Heart left ventricle (tissue), 16 donors: ENCODE results near the gene TBL1X. TPM values are rescaled to one million over a fixed set of nuclear protein-coding genes. Genes with fewer than 3 reads are reported as not detected.
A peak's percentile ranks its signal among the peaks of the same experiment; 100 is the strongest.

Source experiments
- ATAC-seq, 4 donors: fragments of 200-7000 bp; cut with Tn5 transposase; one replicate each; pipeline ENCODE4 v1.9.1; 2020 to 2022; ENCODE audit warnings: moderate library complexity in 4 of 4, mild to moderate bottlenecking in 3 of 4, moderate number of reproducible peaks in 1 of 4
- DNase-seq, 5 donors: peaks; one replicate each; pipeline ENCODE4 v3.0.0-alpha.2; 2020
- H3K27ac ChIP-seq, 12 donors: fragments of 200-600 bp; sonication (generic) in 4 of 12; one replicate each; pipeline versions ENCODE4 v1.5.0 to v1.8.0; 2016 to 2022; ENCODE audit warnings: mild to moderate bottlenecking in 2 of 12
- H3K27me3 ChIP-seq, 9 donors: fragments of 200-600 bp; sonication (generic) in 2 of 9; one replicate each; pipeline versions ENCODE4 v1.5.1 to v1.8.0; 2016 to 2022; ENCODE audit warnings: mild to moderate bottlenecking in 3 of 9
- H3K36me3 ChIP-seq, 9 donors: fragments of 200-600 bp; sonication (generic) in 2 of 9; one replicate each; pipeline versions ENCODE4 v1.5.0 to v1.8.0; 2018 to 2022; ENCODE audit warnings: mild to moderate bottlenecking in 2 of 9
- H3K4me1 ChIP-seq, 12 donors: fragments of 200-600 bp; sonication (generic) in 4 of 12; one replicate each; pipeline versions ENCODE4 v1.5.0 to v1.8.0; 2016 to 2022; ENCODE audit warnings: mild to moderate bottlenecking in 3 of 12
- H3K4me3 ChIP-seq, 12 donors: fragments of 200-600 bp; sonication (generic) in 4 of 12; one replicate each; pipeline versions ENCODE4 v1.5.0 to v1.8.0; 2017 to 2022; ENCODE audit warnings: mild to moderate bottlenecking in 9 of 12, moderate library complexity in 4 of 12
- H3K9me3 ChIP-seq, 12 donors: fragments of 200-600 bp; sonication (generic) in 4 of 12; one replicate each; pipeline versions ENCODE4 v1.5.0 to v1.8.0; 2016 to 2022; ENCODE audit warnings: mild to moderate bottlenecking in 1 of 12
- CTCF ChIP-seq, 12 donors: fragments of 200-600 bp; sonication (generic) in 4 of 12; IDR thresholded peaks; one replicate each; pipeline versions ENCODE4 v1.5.0 to v1.8.0; 2018 to 2022; ENCODE audit warnings: antibody characterized with exemption in 12 of 12, mild to moderate bottlenecking in 5 of 12
- POLR2A ChIP-seq, 2 donors: fragments of 450-650 bp; IDR thresholded peaks; one replicate each; pipeline ENCODE4 v1.6.1; 2017; ENCODE audit warnings: antibody characterized with exemption in 2 of 2, mild to moderate bottlenecking in 2 of 2, moderate library complexity in 2 of 2
- WGBS, 4 donors: extraction: QIAGEN DNeasy Blood & Tissue Kit in 2 of 4; methylation state at CpG; one replicate each; pipeline versions ENCODE4 v1.1.5 to v1.1.7; 2013 to 2018; 5-methylcytosine and 5-hydroxymethylcytosine counted together
- intact Hi-C, 10 donors: fragments of 100-400 bp; cut with DNase I; formaldehyde crosslinking; loops; one replicate each; pipeline versions ENCODE4 v1.11.1 to v1.14.2; 2022
- polyA plus RNA-seq, 2 donors: library from polyadenylated mRNA; stranded (reverse); fragments of 200-250 nt; gene quantifications; one replicate each; pipeline ENCODE4 v1.2.3, GENCODE V29; 2013
- total RNA-seq, 9 donors: library from RNA; depleted of rRNA in 2 of 9; stranded (reverse); fragments of >200 nt in 2 of 9; fragmentation: NEBNext Ultra II Directional in 3 of 9; extraction: Animal tissue kit (Norgen Biotek cat#: 25700) in 3 of 9; gene quantifications; one replicate each; pipeline versions ENCODE4 v1.1.0 to v1.2.4, GENCODE V29; 2016 to 2023
- donor health status: ischemic (EF 13 %, LVEDD 7.1; RV severe dilation, severe dysfunction).
- donor health status: healthy with polysubstance abuse.
- donor health status: DM: no; HTN: yes; CAD: no.
- donor health status: DM: no; HTN: no; CAD: no.
- donor health status: ischemic (EF 25% LVEDD 6.9; RV normal size, moderate dysfunction).
- donor health status: ischemic (EF 25% LVEDD 5.7; RV mildly dilated, moderate dysfunction).
- donor health status: healthy.
- donor health status: DM: yes; HTN: yes; CAD: no.
- donor health status: ischemic (EF 35%, LVEDD 5.7; RV mildly dilated, moderate dysfunction).
- donor health status: nonischemic (EF 11% LVEDD 7.7; RV severe dilation, severe dysfunction).
- donor health status: DM: yes; HTN: yes; CAD: no.
- donor health status: PGD.
- donor health status: ischemic (EF 29% LVEDD 5.4; RV normal size, mild dysfunction).
- donor health status: nonischemic (EF 23%, LVEDD 6.1; RV moderate dilation, normal function).

The TBL1X gene
- total and polyA plus RNA-seq, 11 donors: 2.4 to 30.7 (median 9.7) TPM

GRCh38 chrX:9738151-9738550, 273.3 kb downstream of the TBL1X start:
- intact Hi-C loops: no loop called here
- 31 to 63% (median 56%) methylated on average over 3 of the region's 3 CpGs for WGBS, 4 donors

GRCh38 chrX:9739130-9739529, 274.3 kb downstream of the TBL1X start:
- Histone ChIP-seq H3K27me3 (no peaks in the 10 kb centered on the region), H3K27ac (no peak overlapping the region), H3K4me3 (no peak overlapping the region), H3K9me3 (no peaks in the 10 kb centered on the region), H3K4me1 (no peaks in the 10 kb centered on the region), H3K36me3 (no peaks in the 10 kb centered on the region)
- ATAC-seq (no peak), DNase-seq (no peak)
- 62 to 91% (median 85%) methylated on average over 1 to 5 of the region's 5 CpGs for WGBS, 4 donors
- TF ChIP-seq CTCF (IDR thresholded peaks at IDR 0.05) (no peak), POLR2A (IDR thresholded peaks at IDR 0.05) (no peak)
- intact Hi-C loops: no loop called here

More at GRCh38 chrX:9738151-9738550, 273.3 kb downstream of the TBL1X start:
- TF ChIP-seq POLR2A (IDR thresholded peaks at IDR 0.05): no peak
- no peak for TF ChIP-seq CTCF (IDR thresholded peaks at IDR 0.05)
- Histone ChIP-seq H3K36me3 (no peaks in the 10 kb centered on the region), H3K4me1 (no peaks in the 10 kb centered on the region), H3K27me3 (no peaks in the 10 kb centered on the region), H3K9me3 (peaks cover 0 to 2% (median 0%) of the 10 kb centered on the region in 12 donors), H3K27ac (no peak overlapping the region), H3K4me3 (no peak overlapping the region)
- ATAC-seq (no peak), DNase-seq (no peak)

GRCh38 chrX:9745417-9746115, 280.7 kb downstream of the TBL1X start:
- H3K4me3 ChIP-seq: no peak overlapping the region
- TF ChIP-seq POLR2A (IDR thresholded peaks at IDR 0.05): no peak
- intact Hi-C loops: no loop called here
- peak overlapping the region in 10 of 12 donors; percentile 14 to 69 (median 50) for H3K27ac ChIP-seq
- ATAC-seq (peak; percentile 42 to 94 (median 76)), DNase-seq (peak in 2 of 5 donors; percentile 15 to 27)
- peaks cover 0 to 4% (median 0%) of the 10 kb centered on the region in 12 donors for H3K9me3 ChIP-seq
- H3K27me3 ChIP-seq: no peaks in the 10 kb centered on the region
- 52 to 69% (median 61%) methylated on average over 11 of the region's 11 CpGs for WGBS, 4 donors
- H3K36me3 ChIP-seq: no peaks in the 10 kb centered on the region
- H3K4me1 ChIP-seq: peaks cover 0 to 4% (median 0%) of the 10 kb centered on the region in 12 donors

- H3K36me3 ChIP-seq: no peaks in the 10 kb centered on the region
- DNase-seq (no peak), ATAC-seq (peak in 3 of 4 donors; percentile 45 to 77 (median 70))
- H3K4me1 ChIP-seq: peaks cover 0 to 4% (median 0%) of the 10 kb centered on the region in 12 donors
- no peaks in the 10 kb centered on the region for H3K27me3 ChIP-seq
- peaks cover 0 to 4% (median 0%) of the 10 kb centered on the region in 12 donors for H3K9me3 ChIP-seq
- intact Hi-C loops: no loop called here
- H3K4me3 ChIP-seq: no peak overlapping the region
- TF ChIP-seq POLR2A (IDR thresholded peaks at IDR 0.05): no peak
- TF ChIP-seq CTCF (IDR thresholded peaks at IDR 0.05): no peak
- peak overlapping the region in 10 of 12 donors; percentile 16 to 69 (median 44) for H3K27ac ChIP-seq
- 38 to 54% (median 47%) methylated on average over 3 of the region's 3 CpGs for WGBS, 4 donors
Observed at GRCh38 chrX:9746148-9746888, 281.5 kb downstream of the TBL1X start.
